A673 (cell line): Measurements from ENCODE around the gene NFKBIE.

Experiments used
- EZH2 ChIP-seq: fragments of 200-600 bp; sonication (generic); IDR thresholded peaks from 2 replicates; pipeline ENCODE4 v1.6.1; 2017; ENCODE audit warnings: borderline replicate concordance, low read depth, mild to moderate bottlenecking, mixed read lengths, antibody characterized with exemption, low read length; ENCODE audit not compliant: poor library complexity, severe bottlenecking
- TF ChIP-seq, protein P1 (sequence below): fragments of 300-800, 200-600 bp; sonication (generic); conservative IDR thresholded peaks from 2 replicates; pipeline ENCODE4 v1.5.1; 2017; ENCODE audit warnings: low read depth, mild to moderate bottlenecking, antibody characterized with exemption, low read length, moderate library complexity, mixed read lengths

DNA sequence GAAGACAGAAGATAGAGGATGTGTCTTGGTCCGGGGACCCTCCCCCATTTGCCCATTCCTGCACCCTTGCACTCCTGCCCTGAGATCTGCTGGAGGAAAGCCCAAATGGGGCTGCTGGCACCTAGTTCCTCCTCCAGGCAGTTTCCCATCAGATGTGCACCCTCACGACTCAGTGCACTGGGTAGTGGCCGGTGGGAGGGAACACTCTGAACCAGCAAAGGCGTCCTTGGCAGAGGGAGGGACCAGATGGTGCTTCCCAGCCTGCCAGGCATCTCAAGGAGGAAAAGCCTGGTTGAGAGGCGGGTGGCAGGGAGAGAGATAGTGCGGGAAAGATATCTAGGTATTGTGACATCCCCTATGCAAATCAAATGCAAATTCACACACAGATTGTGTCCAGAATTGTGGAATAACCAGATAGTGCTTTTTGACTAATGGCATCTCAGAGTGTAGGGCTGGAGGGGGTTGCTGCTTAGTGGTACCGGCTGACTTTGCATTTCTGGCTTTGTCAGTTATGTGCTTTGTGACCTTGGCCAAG is 24.4 kb upstream of the NFKBIE start:
- TF ChIP-seq, protein P1, sequence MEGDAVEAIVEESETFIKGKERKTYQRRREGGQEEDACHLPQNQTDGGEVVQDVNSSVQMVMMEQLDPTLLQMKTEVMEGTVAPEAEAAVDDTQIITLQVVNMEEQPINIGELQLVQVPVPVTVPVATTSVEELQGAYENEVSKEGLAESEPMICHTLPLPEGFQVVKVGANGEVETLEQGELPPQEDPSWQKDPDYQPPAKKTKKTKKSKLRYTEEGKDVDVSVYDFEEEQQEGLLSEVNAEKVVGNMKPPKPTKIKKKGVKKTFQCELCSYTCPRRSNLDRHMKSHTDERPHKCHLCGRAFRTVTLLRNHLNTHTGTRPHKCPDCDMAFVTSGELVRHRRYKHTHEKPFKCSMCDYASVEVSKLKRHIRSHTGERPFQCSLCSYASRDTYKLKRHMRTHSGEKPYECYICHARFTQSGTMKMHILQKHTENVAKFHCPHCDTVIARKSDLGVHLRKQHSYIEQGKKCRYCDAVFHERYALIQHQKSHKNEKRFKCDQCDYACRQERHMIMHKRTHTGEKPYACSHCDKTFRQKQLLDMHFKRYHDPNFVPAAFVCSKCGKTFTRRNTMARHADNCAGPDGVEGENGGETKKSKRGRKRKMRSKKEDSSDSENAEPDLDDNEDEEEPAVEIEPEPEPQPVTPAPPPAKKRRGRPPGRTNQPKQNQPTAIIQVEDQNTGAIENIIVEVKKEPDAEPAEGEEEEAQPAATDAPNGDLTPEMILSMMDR, result no peak
- no peak for TF ChIP-seq EZH2
